IPS-NIHi7 (cell line): Measurements from ENCODE around the gene PPP1R36.
"Not testable (repeated sequence)": the region's sequence is repeated elsewhere in the genome, so short reads cannot be mapped to it uniquely, and the experiment has no call there.

ENCODE experiments used
- DNase-seq: peaks from one replicate; pipeline ENCODE4 v3.0.0; 2012; ENCODE audit warnings: mixed read lengths; ENCODE audit errors: extremely low spot score

The PPP1R36 gene

DNA sequence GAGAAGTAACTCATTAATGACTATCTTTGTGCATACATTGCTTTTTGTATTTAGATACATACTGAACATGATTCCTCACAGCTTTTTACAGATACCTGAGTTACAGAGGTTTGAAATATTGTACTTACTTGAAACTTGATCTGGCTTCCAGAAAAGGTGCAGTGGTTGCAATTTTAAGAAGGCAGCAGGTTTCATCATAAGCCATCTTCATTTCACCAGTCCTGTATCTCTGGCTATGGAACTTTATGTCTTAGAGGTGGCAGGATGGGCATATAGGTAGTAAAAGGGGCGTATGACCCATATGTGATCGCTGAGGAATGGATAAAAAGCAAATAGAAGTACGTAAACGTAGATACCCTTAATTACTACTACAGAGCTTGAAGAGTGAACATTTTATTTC is 31.5 kb upstream of the PPP1R36 start:
- no peak for DNase-seq

GRCh38 chr14:64520699-64521098 is 29.1 kb upstream of the PPP1R36 start:
- no peak for DNase-seq

DNA sequence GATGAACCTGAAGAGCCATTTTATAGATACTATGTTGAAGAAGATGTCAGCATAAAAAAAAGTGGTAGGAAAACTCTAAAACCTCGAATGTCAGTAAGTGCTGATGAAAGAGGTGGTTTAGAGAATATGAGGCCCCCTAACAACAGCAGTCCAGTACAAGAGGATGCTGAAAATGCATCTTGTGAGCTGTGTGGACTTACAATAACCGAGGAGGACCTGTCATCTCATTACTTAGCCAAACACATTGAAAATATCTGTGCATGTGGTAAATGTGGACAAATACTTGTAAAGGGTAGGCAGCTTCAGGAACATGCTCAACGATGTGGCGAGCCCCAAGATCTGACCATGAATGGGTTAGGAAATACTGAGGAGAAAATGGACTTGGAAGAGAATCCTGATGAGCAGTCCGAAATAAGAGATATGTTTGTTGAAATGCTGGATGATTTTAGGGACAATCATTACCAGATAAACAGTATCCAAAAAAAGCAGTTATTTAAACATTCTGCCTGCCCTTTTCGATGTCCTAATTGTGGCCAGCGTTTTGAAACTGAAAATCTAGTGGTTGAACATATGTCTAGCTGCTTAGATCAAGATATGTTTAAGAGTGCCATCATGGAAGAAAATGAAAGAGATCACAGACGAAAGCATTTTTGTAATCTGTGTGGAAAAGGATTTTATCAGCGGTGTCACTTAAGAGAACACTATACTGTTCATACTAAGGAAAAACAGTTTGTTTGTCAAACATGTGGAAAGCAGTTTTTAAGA is 27.0 kb upstream of the PPP1R36 start:
- DNase-seq, result no peak

DNA sequence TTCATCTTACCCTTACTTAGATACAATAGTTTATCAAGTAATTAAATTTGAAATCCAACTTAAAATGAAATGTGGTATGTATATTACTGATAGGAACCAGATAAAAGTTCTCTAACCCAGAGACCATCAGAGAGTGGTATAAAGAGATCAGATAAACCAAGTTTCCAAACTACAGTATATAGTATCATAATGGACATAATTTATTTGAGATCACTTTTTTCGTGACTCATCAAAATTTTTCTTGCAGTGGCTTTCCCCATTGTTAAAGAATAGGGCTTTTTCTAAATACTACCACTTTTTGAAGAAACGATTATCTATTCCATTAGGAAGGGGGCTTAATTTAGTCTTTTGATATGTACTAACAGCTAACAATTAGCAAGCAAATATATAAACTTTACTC is 24.4 kb upstream of the PPP1R36 start:
- no peak for DNase-seq

GRCh38 chr14:64531567-64531966 is 18.2 kb upstream of the PPP1R36 start:
- no peak for DNase-seq

GRCh38 chr14:64536488-64537245 is 13.1 kb upstream of the PPP1R36 start:
- no peak for DNase-seq

DNA sequence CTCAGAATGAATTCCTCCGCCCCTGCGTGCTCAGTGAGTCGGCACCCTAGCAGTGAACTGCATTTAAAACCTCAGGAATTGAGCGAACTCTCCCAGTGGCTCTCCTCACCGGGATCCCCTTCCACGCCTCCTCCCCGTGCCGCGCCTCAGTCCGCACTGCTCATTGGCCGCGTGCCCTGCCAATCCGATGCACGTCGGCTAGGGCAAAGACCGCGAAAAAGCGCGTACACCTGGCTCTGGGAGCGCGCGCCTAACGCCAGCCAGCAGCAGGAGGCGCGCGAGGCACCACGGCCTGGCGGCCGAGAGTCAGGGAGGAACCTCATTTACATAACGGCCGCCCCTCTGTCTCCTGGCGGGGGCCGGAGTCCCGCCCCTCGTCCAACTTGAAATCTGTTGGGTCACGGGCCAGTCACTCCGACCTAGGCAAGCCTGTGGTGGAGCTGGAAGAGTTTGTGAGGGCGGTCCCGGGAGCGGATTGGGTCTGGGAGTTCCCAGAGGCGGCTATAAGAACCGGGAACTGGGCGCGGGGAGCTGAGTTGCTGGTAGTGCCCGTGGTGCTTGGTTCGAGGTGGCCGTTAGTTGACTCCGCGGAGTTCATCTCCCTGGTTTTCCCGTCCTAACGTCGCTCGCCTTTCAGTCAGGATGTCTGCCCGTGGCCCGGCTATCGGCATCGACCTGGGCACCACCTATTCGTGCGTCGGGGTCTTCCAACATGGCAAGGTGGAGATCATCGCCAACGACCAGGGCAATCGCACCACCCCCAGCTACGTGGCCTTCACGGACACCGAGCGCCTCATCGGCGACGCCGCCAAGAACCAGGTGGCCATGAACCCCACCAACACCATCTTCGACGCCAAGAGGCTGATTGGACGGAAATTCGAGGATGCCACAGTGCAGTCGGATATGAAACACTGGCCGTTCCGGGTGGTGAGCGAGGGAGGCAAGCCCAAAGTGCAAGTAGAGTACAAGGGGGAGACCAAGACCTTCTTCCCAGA is 9.3 kb upstream of the PPP1R36 start, which contains the start of gene HSPA2:
Gene HSPA2 (plus strand): TSS at position 534 of the 995 bp plus-strand sequence. CDS start 109 bp downstream, at position 643.
- peak; percentile 96 for DNase-seq

DNA sequence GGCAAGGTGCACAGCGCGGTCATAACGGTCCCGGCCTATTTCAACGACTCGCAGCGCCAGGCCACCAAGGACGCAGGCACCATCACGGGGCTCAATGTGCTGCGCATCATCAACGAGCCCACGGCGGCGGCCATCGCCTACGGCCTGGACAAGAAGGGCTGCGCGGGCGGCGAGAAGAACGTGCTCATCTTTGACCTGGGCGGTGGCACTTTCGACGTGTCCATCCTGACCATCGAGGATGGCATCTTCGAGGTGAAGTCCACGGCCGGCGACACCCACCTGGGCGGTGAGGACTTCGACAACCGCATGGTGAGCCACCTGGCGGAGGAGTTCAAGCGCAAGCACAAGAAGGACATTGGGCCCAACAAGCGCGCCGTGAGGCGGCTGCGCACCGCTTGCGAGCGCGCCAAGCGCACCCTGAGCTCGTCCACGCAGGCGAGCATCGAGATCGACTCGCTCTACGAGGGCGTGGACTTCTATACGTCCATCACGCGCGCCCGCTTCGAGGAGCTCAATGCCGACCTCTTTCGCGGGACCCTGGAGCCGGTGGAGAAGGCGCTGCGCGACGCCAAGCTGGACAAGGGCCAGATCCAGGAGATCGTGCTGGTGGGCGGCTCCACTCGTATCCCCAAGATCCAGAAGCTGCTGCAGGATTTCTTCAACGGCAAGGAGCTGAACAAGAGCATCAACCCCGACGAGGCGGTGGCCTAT is 8.3 kb upstream of the PPP1R36 start:
- no peak for DNase-seq

DNA sequence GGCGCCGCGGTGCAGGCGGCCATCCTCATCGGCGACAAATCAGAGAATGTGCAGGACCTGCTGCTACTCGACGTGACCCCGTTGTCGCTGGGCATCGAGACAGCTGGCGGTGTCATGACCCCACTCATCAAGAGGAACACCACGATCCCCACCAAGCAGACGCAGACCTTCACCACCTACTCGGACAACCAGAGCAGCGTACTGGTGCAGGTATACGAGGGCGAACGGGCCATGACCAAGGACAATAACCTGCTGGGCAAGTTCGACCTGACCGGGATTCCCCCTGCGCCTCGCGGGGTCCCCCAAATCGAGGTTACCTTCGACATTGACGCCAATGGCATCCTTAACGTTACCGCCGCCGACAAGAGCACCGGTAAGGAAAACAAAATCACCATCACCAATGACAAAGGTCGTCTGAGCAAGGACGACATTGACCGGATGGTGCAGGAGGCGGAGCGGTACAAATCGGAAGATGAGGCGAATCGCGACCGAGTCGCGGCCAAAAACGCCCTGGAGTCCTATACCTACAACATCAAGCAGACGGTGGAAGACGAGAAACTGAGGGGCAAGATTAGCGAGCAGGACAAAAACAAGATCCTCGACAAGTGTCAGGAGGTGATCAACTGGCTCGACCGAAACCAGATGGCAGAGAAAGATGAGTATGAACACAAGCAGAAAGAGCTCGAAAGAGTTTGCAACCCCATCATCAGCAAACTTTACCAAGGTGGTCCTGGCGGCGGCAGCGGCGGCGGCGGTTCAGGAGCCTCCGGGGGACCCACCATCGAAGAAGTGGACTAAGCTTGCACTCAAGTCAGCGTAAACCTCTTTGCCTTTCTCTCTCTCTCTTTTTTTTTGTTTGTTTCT is 7.6 kb upstream of the PPP1R36 start:
- no peak for DNase-seq

GRCh38 chr14:64542836-64543201 is 6.9 kb upstream of the PPP1R36 start:
- DNase-seq, result no peak

DNA sequence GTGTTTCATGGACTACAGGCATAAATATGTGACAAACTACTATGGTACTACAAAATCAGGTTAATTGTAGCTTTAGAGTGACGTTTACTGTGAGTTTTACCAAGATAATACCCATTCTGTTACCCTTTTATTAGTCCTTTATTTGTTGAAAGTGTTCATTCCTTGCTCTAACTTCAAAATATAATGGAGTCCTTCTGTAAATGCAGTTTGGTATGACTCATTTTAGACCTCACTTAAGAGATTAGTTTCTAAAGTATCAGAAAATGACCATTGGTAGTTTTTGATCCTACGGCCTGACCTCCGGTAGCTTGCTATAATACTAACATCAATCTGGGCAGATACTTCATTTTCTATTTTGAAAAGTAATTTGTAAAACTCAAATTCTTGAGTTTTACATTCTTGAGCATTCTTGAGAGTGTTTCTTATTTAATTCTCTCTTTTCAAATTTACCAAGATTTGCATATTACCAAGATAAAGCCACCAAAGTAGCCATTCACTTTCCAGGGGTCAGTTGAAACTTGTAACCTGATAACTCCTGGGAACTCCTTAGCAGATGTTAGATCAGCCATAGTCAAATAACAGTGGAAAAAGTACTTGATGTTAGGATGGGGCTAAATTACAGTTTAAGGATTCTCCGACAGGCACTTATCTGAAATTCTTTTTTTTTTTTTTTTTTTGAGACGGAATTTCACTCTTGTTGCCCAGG is 5.0 kb upstream of the PPP1R36 start:
- no peak for DNase-seq

DNA sequence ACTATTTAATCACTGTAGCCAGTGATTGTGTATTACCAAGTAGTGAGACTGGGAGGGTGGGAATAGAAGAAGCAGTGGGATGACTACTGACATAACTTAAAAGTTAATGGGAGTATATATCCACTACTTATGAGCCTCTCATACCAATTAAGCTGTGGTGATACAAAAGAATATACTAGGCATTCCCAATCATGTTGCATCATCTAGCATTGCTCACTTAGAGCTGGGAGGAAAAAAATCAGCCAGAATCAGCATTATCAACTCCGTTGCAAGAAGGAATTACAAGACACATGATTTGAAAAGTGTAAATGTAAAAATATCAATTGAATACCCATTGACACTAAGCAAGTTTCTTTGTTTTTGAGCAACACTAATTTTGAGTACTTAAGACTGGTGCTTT is 745 bp upstream of the PPP1R36 start:
- no peak for DNase-seq

GRCh38 chr14:64550621-64551333 is 1.0 kb downstream of the PPP1R36 start:
- DNase-seq, result no peak

GRCh38 chr14:64554556-64554955 is 4.8 kb downstream of the PPP1R36 start:
- no peak for DNase-seq

DNA sequence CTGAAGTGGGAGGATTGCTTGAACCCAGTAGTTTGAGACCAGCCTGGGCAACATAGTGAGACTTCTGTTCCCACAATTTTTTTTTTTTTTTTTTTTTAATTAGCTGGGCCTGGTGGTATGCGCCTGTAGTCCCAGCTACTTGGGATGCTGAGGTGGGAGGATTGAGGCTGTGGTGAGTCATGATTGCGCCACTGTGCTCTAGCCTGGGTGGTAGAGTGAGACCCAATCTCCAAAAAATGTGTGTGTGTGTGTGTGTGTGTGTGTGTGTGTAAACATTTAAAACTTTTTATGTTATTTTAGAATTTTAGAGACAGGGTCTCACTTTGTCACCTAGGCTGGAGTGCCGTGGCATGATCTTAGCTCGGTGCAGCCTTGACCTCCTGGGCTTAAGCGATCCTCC is 6.8 kb downstream of the PPP1R36 start:
- no peak for DNase-seq

GRCh38 chr14:64558216-64558615 is 8.5 kb downstream of the PPP1R36 start:
- not testable (repeated sequence) for DNase-seq

DNA sequence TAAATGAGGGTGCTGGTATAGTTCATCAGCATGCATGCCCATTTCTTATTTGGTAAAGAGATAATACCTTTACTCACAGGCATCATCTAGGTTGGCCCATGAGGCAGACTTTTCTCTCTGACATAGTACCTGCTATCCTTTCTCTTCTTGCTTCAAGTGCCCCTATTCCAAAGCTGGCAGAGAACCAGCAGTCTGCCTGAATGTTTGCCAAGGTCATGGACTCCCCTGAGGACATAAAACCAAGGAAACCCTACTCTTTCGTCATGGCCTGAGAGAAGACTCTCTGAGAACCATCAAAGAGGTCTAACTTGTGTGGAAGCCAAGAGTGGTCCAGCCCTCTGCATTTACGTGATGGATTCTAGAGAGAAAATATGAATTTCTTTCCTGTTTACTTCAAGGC is 11.9 kb downstream of the PPP1R36 start:
- DNase-seq, result no peak

DNA sequence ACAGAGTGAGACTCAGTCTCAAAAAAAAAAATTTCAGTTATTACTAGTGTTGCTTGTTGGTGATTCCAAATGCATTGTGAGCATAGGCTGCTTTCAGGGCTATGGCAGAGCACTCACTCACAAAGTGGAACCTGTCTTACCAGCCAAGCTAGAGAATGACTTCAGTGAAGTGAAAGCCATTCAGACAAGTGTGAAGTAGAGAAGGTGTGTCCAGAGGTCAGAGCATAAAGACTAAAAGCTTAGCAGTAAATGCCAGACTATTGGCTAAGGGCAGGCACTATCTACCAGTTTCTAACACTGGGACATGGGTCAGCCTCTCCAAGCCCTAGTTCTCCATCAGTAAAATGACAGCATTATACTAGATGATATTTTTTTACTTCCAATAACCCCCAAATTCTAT is 12.7 kb downstream of the PPP1R36 start:
- no peak for DNase-seq

DNA sequence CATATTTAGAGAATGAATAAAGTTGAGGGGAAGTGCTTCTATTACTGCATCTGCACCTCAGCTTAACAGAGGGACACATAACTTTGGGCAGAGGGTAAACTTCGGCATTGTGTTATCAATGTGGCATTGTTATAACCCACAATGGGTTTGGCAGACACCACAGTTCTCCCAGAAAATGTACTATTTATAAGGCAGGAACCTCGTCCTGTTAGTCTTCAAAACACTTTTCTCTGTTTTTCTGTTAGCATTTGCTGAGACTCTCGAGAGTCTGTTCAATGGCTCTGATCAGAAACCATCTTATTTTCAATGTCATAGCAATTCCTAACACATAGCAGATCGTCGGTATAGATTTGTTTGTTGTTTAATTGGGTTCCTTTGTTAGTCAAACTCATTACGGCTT is 13.9 kb downstream of the PPP1R36 start:
- no peak for DNase-seq
